Ovary (tissue), 9 donors: ENCODE measurements around the gene FBXO38. TPM values are rescaled to one million over a fixed set of nuclear protein-coding genes. Genes with fewer than 3 reads are reported as not detected.

ENCODE experiments used
- DNase-seq, 5 donors: peaks; one replicate each; pipeline ENCODE4 v3.0.0-alpha.2; 2019 to 2020
- H3K27ac ChIP-seq, 2 donors: fragments of 200-600 bp; one replicate each; pipeline versions ENCODE4 v1.5.1 to v1.8.0; 2019 to 2022
- H3K27me3 ChIP-seq: fragments of 200-600 bp; one replicate; pipeline ENCODE4 v1.8.0; 2022
- H3K36me3 ChIP-seq: fragments of 200-600 bp; sonication (generic); one replicate; pipeline ENCODE4 v1.5.1; 2019
- H3K4me1 ChIP-seq: one replicate; pipeline ENCODE4 v1.8.1; 2013; ENCODE audit warnings: mild to moderate bottlenecking, moderate library complexity; ENCODE audit not compliant: insufficient read depth
- H3K4me3 ChIP-seq: fragments of 200-600 bp; sonication (generic); one replicate; pipeline ENCODE4 v1.5.1; 2017
- H3K9me3 ChIP-seq, 2 donors: fragments of 200-600 bp in 1 of 2; sonication (generic) in 1 of 2; one replicate each; pipeline versions ENCODE4 v1.5.1 to v1.8.1; 2013 to 2019; ENCODE audit warnings: mild to moderate bottlenecking in 1 of 2, moderate library complexity in 1 of 2
- CTCF ChIP-seq, 3 donors: fragments of 450-650 bp in 2 of 3; fragments of 200-600 bp in 1 of 3; IDR thresholded peaks; one replicate each; pipeline versions ENCODE4 v1.5.1 to v1.8.0; 2016 to 2022; ENCODE audit warnings: antibody characterized with exemption in 3 of 3, mild to moderate bottlenecking in 1 of 3
- EP300 ChIP-seq: sonication (generic); formaldehyde crosslinking; IDR thresholded peaks from one replicate; pipeline ENCODE4 v1.6.1; 2017; ENCODE audit warnings: antibody characterized with exemption
- POLR2A ChIP-seq: fragments of 450-650 bp; IDR thresholded peaks from one replicate; pipeline ENCODE4 v1.6.1; 2017; ENCODE audit warnings: antibody characterized with exemption, mild to moderate bottlenecking, moderate library complexity
- WGBS, 3 donors: extraction: QIAGEN DNeasy Blood & Tissue Kit in 1 of 3; methylation state at CpG; one replicate each; pipeline versions ENCODE4 v1.1.5 to v1.1.7; 2013 to 2017; 5-methylcytosine and 5-hydroxymethylcytosine counted together
- intact Hi-C, 4 donors: fragments of 100-400 bp; cut with DNase I; formaldehyde crosslinking; loops; one replicate each; pipeline versions ENCODE4 v1.11.0 to v1.15.1; 2022 to 2023
- polyA plus RNA-seq, 2 donors: library from polyadenylated mRNA; stranded (reverse); fragments of 200-250 nt in 1 of 2; fragments of 350-450 nt in 1 of 2; fragmentation: Illumina TruSeq in 1 of 2; extraction: RNeasy Lipid Tissue Mini Kit (QIAGEN cat#74804) in 1 of 2; gene quantifications; one replicate each; pipeline ENCODE4 v1.2.3, GENCODE V29; 2013 to 2014
- total RNA-seq, 7 donors: library from RNA; depleted of rRNA in 2 of 7; stranded (reverse); fragments of >200 nt in 2 of 7; fragmentation: NEBNext Ultra II Directional in 3 of 7; extraction: Animal tissue kit (Norgen Biotek cat#: 25700) in 3 of 7; gene quantifications; one replicate each; pipeline versions ENCODE4 v1.1.0 to v1.2.4, GENCODE V29; 2016 to 2023
- donor health status: DM: no; HTN: no; CAD: no; lungs with moderate emphysema.
- donor health status: DM: no; HTN: no; CAD: no.
- donor health status: Bipolar disorder and iron deficiency.
- donor health status: DM: yes; HTN: yes; CAD: no.
- donor health status: DM: no; HTN: no; CAD: no.
- donor health status: DM: yes; HTN: yes; CAD: no.

The FBXO38 gene
- total and polyA plus RNA-seq, 9 donors, result 16.7 to 47.0 (median 36.2) TPM

- WGBS, 3 donors, result 90 to 94% (median 93%) methylated on average over 2 of the region's 2 CpGs
Observed at GRCh38 chr5:148428848-148429247, 45.1 kb downstream of the FBXO38 start.

GRCh38 chr5:148433826-148434225 lies 50.1 kb downstream of the FBXO38 start:
- Histone ChIP-seq H3K27ac (no peak overlapping the region), H3K27me3 (no peaks in the 10 kb centered on the region), H3K36me3 (no peaks in the 10 kb centered on the region), H3K4me1 (no peaks in the 10 kb centered on the region), H3K9me3 (no peaks in the 10 kb centered on the region), H3K4me3 (no peak overlapping the region)
- no peak for TF ChIP-seq POLR2A
- intact Hi-C loops, result no loop called here
- 97 to 99% (median 98%) methylated on average over 3 of the region's 3 CpGs for WGBS, 3 donors
- no peak for DNase-seq

More at GRCh38 chr5:148428848-148429247, 45.1 kb downstream of the FBXO38 start:
- intact Hi-C loops, result no loop called here
- Histone ChIP-seq H3K27me3 (no peaks in the 10 kb centered on the region), H3K4me1 (no peaks in the 10 kb centered on the region), H3K36me3 (no peaks in the 10 kb centered on the region), H3K27ac (no peak overlapping the region), H3K4me3 (no peak overlapping the region), H3K9me3 (no peaks in the 10 kb centered on the region)
- no peak for DNase-seq
- TF ChIP-seq CTCF (IDR thresholded peaks at IDR 0.05) (no peak), EP300 (no peak), POLR2A (no peak)

DNA sequence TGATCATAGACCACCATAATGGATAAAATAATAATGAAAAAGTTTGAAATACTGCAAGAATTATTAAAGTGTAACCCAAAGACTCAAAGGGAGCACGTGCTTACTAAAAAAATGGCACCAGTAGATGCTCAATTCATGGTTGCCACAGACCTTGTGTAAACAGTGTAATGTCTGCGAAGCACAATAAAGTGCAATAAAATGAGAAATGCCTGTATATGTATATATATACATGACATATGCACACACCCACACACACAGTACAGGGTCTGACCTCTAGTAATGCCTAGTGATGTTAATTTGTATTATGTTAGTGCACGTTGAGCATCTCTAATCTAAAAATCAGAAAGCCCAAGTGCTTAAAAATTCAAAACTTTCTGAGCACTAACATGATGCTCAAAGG lies 52.3 kb downstream of the FBXO38 start:
- no peak overlapping the region for H3K4me3 ChIP-seq
- TF ChIP-seq POLR2A (no peak), EP300 (no peak), CTCF (IDR thresholded peaks at IDR 0.05) (no peak)
- 92 to 93% (median 93%) methylated on average over 3 of the region's 3 CpGs for WGBS, 3 donors
- H3K4me1 ChIP-seq, result no peaks in the 10 kb centered on the region
- H3K27me3 ChIP-seq, result no peaks in the 10 kb centered on the region
- intact Hi-C loops, result no loop called here
- DNase-seq, result no peak
- H3K36me3 ChIP-seq, result no peaks in the 10 kb centered on the region
- H3K27ac ChIP-seq, result no peak overlapping the region
- no peaks in the 10 kb centered on the region for H3K9me3 ChIP-seq

DNA sequence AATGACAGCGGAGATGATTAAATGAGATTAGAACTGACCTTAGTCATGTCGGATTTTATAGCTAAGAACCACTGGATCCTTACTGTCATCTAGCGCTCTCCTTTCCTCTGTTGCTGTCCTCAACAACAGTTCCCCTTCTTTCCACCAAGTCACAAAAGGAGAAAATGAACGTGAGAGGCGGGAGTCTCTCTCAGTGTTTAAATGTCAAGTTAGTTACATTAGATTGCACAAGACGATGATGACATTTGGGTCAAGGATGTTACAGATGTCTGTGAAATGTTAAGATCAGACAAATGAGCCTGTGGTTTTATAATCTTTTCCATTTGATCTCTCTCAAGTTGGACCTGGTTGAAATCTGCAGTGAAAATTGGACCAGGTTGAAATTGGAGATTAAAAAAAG lies 53.5 kb downstream of the FBXO38 start:
- H3K9me3 ChIP-seq, result no peaks in the 10 kb centered on the region
- H3K4me1 ChIP-seq, result no peaks in the 10 kb centered on the region
- no peak for DNase-seq
- H3K36me3 ChIP-seq, result no peaks in the 10 kb centered on the region
- H3K27ac ChIP-seq, result no peak overlapping the region
- H3K4me3 ChIP-seq, result no peak overlapping the region
- H3K27me3 ChIP-seq, result no peaks in the 10 kb centered on the region
- 81 to 85% (median 84%) methylated on average over 6 of the region's 6 CpGs for WGBS, 3 donors
- intact Hi-C loops, result no loop called here
- no peak for TF ChIP-seq POLR2A
- no peak for TF ChIP-seq CTCF (IDR thresholded peaks at IDR 0.05)
- no peak for TF ChIP-seq EP300

DNA sequence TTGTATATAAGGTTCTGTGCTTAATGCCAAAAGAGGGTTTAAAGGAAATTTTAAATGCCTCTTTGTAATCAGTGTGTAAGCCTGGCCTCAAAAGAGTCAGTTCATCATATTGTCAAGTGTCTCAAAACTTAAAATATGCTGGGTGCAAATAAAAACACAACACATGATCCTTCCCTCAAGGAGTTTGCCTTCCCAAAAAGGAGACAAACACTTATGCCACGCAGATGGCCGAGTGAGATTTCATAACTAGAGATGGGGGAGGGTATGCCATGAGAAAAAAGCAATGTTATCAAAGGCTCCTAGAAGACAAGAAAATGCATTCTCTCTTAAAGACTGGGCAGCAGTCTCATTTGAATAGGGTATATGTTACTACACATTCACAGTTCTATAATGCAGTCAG lies 55.2 kb downstream of the FBXO38 start:
- WGBS, 3 donors, result 87 to 94% (median 93%) methylated on average over 2 of the region's 2 CpGs
- no peak overlapping the region for H3K4me3 ChIP-seq
- intact Hi-C loops, result no loop called here
- no peaks in the 10 kb centered on the region for H3K4me1 ChIP-seq
- H3K27me3 ChIP-seq, result no peaks in the 10 kb centered on the region
- TF ChIP-seq CTCF (IDR thresholded peaks at IDR 0.05), result no peak
- TF ChIP-seq POLR2A, result no peak
- no peaks in the 10 kb centered on the region for H3K36me3 ChIP-seq
- DNase-seq, result no peak
- no peak overlapping the region for H3K27ac ChIP-seq
- H3K9me3 ChIP-seq, result no peaks in the 10 kb centered on the region
